AG04450 (cell line): ENCODE data around the gene ATP11A. TPM values are rescaled to one million over a fixed set of nuclear protein-coding genes. Genes with fewer than 3 reads are reported as not detected.

Experiments
- CTCF ChIA-PET: fragments of 300-600, 350-600 bp; formaldehyde crosslinking; extraction: SDS; loops from one replicate; lab custom pipeline; 2022; ENCODE audit warnings: antibody characterized with exemption, inconsistent platforms; lab: Charles Lee
- POLR2A ChIA-PET: fragments of 350-600 bp; formaldehyde crosslinking; extraction: SDS; loops from one replicate; lab custom pipeline; 2021; ENCODE audit warnings: antibody characterized with exemption, inconsistent platforms; lab: Yijun Ruan, JAX
- DNase-seq: peaks from one replicate; pipeline ENCODE4 v3.0.0-alpha.2; 2011; ENCODE audit warnings: low read depth, low spot score
- H3K27ac ChIP-seq: one replicate; pipeline ENCODE4 v1.5.1; 2012; ENCODE audit warnings: low read depth, low read length, control low read depth
- H3K27me3 ChIP-seq: one replicate; pipeline ENCODE4 v1.6.0; 2012; ENCODE audit warnings: low read length; ENCODE audit not compliant: control insufficient read depth, insufficient read depth
- H3K4me3 ChIP-seq: 2 replicates; pipeline ENCODE4 v1.5.1; 2011; ENCODE audit warnings: mild to moderate bottlenecking, low read depth, low read length, control low read depth
- H3K9me3 ChIP-seq: 2 replicates; pipeline ENCODE4 v1.5.1; 2012; ENCODE audit warnings: low read length; ENCODE audit not compliant: control insufficient read depth, insufficient read depth
- polyA plus RNA-seq: library from polyadenylated mRNA; depleted of rRNA; stranded (reverse); fragments of >200 nt; gene quantifications from 2 replicates; pipeline ENCODE4 v1.2.3, GENCODE V29; 2011
- TF ChIP-seq, protein P1 (sequence below): IDR thresholded peaks from 2 replicates; pipeline ENCODE4 v1.5.1; 2011; ENCODE audit warnings: low read depth, low read length, control low read depth, inconsistent platforms

ATP11A gene
- polyA plus RNA-seq, 1 experiment, result 5.8 TPM

DNA sequence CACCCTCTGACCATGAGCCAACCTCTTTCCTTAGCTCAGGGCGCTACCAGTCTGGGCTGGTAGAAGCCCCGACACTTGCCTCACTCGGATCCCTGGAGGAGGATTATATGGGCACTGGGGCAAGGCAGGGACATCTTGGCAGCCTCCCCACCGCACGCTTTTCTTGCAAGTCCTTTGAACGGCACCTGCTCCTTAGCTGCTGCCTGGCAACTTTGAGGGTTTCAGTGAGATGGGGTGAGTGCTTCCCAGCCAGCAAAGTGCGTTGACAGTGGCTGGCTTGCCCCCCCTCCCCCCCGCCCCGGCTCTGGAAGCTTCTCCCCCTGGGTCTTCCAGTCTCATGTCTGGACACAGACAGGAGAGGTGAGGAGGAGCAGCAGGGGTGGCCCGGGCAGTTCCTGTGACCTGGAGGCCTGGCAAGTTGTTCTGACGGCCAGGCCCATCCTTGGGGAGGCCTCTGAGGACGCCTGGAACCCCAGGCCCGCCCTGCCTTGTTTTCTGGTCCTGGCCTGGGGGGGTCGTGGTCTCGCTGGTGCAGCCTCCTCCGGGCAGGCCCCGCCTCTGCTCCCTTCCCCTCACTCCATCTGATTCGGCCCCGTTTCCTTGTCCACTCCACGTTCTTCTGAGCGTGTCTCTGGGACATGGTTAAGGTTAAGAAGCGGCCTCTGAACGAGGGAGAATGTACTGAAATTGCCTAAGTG lies 75.2 kb downstream of the ATP11A start:
- POLR2A ChIA-PET, result no interaction called here
- Histone ChIP-seq H3K27ac (no peak overlapping the region), H3K27me3 (no peaks in the 10 kb centered on the region), H3K4me3 (no peak overlapping the region), H3K9me3 (peaks cover 9% of the 10 kb centered on the region; the same call in 1 of the 2 replicates)
- CTCF ChIA-PET, result no interaction called here
- DNase-seq, result no peak
- TF ChIP-seq, protein P1, sequence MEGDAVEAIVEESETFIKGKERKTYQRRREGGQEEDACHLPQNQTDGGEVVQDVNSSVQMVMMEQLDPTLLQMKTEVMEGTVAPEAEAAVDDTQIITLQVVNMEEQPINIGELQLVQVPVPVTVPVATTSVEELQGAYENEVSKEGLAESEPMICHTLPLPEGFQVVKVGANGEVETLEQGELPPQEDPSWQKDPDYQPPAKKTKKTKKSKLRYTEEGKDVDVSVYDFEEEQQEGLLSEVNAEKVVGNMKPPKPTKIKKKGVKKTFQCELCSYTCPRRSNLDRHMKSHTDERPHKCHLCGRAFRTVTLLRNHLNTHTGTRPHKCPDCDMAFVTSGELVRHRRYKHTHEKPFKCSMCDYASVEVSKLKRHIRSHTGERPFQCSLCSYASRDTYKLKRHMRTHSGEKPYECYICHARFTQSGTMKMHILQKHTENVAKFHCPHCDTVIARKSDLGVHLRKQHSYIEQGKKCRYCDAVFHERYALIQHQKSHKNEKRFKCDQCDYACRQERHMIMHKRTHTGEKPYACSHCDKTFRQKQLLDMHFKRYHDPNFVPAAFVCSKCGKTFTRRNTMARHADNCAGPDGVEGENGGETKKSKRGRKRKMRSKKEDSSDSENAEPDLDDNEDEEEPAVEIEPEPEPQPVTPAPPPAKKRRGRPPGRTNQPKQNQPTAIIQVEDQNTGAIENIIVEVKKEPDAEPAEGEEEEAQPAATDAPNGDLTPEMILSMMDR, result no peak

DNA sequence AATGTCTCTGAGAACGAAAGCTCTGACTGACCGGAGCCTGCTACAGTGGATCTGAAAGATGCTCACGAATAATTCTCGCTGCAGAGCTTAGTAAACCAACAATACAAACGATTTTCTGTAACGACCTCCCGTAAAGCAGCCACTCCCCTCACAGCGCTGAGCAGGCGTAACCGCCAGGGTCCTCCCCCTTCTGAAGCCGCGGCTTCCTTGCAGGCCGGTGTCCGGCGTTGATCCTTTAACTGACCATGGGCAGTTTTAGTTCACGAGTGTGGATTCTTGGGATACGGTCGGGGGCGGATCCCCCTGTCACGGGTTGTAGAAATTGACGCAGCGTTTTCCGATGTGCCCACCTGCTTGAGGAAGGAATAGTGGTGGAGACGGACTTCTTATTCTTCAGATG lies 75.9 kb downstream of the ATP11A start:
- H3K27ac ChIP-seq, result no peak overlapping the region
- CTCF ChIA-PET, result no interaction called here
- DNase-seq, result no peak
- no peak overlapping the region for H3K4me3 ChIP-seq
- POLR2A ChIA-PET, result no interaction called here
- H3K9me3 ChIP-seq, result peaks cover 12% of the 10 kb centered on the region; the same call in 1 of the 2 replicates
- H3K27me3 ChIP-seq, result no peaks in the 10 kb centered on the region
- TF ChIP-seq, protein P1, result no peak

DNA sequence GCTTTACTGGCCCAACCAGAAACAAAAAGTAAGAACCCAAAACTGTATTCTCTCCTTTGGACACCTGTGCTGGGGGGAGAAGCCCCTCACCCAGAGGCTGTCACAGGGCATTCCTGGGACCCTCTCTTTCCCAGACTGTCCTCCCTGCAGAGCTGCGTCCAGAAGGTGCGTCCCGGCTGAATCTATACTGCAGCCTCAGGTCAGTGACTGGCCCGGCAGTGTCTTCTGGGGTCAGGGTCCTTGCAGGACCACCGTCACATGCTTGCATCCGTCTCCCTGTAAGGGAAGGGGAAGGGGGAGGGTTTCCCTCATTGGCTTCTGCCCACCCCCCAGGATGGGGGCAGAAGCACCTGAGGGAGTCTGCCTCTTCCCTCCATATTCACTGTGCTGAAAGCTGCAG lies 76.5 kb downstream of the ATP11A start:
- no peak overlapping the region for H3K27ac ChIP-seq
- ChIA-PET POLR2A (no interaction called here), CTCF (no interaction called here)
- DNase-seq, result no peak
- no peak overlapping the region for H3K4me3 ChIP-seq
- peaks cover 12% of the 10 kb centered on the region; the same call in 1 of the 2 replicates for H3K9me3 ChIP-seq
- no peaks in the 10 kb centered on the region for H3K27me3 ChIP-seq
- TF ChIP-seq, protein P1, result no peak

DNA sequence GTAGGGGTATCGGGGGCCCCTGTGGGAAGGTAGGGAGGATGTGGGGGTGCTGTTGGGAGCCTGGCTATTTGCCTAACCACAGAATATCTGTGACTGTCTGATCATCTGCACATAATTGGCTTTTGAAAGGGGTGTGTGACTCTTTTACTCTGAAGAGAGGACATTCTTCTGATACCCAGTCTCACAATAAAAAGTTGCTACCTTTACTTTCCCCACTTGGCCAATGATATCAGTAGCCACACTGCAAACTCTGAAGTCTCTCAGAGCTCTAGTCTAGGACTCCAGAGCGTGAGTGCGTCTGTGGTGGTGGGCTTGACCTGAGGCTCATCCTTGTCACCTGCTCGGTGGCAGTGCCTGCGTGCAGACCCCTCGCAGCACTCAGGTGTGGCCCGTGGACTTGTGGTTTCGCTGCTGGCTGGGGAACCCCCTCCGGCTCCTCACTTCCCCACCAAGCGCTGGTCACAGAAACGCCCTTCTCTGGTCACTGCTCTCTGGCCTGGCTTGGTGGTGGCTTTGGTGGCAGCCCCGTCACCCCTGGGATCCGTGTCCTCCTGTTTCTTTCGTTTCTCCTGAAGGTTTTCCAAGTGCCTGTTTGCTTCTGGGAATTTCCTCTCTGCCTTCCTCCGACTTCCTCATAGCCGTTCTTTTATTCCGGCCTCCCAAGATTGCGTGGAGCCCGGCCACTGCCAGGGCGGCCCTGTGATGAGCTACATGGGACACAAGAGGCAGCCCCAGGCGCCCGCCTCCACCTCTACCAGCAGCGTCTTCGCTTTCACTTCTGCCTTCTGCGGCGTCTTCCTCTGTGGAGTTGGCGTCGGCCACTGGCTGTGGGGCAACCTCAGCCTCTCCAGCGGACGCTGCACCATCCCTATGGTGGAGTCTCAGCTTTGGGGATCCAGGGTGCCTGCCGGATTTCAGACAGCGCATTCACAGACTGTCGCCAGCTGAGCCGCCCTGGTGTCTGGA lies 78.0 kb downstream of the ATP11A start:
- H3K27me3 ChIP-seq, result no peaks in the 10 kb centered on the region
- H3K9me3 ChIP-seq, result peaks cover 9% of the 10 kb centered on the region; the same call in 1 of the 2 replicates
- TF ChIP-seq, protein P1, result no peak
- ChIA-PET POLR2A (no interaction called here), CTCF (no interaction called here)
- H3K27ac ChIP-seq, result no peak overlapping the region
- no peak for DNase-seq
- no peak overlapping the region for H3K4me3 ChIP-seq
